WTC11 (cell line): ENCODE data around the gene CCBE1. TPM values are rescaled to one million over a fixed set of nuclear protein-coding genes. Genes with fewer than 3 reads are reported as not detected.

Source experiments
- ATAC-seq: fragments of 200-7000 bp; cut with Tn5 transposase; 2 replicates; pipeline ENCODE4 v1.10.0; 2021; ENCODE audit warnings: mild to moderate bottlenecking, moderate library complexity
- CTCF ChIA-PET: fragments of 300-600 bp; sonication (Branson Sonifier 250); formaldehyde crosslinking; loops from one replicate; lab custom pipeline; 2021; ENCODE audit warnings: antibody characterized with exemption; lab: Charles Lee
- POLR2A ChIA-PET: fragments of 350-600 bp; sonication (Branson Sonifier 250); formaldehyde crosslinking; loops from one replicate; lab custom pipeline; 2021; ENCODE audit warnings: antibody characterized with exemption; lab: Charles Lee
- DNase-seq: peaks from one replicate; pipeline ENCODE4 v3.0.0; 2021; ENCODE audit warnings: low spot score
- H3K27ac Mint-ChIP-seq: 2 replicates; pipeline ENCODE4 v1.8.0; 2021; ENCODE audit warnings: mixed read lengths
- H3K27me3 Mint-ChIP-seq: 2 replicates; pipeline ENCODE4 v1.8.0; 2021; ENCODE audit warnings: low read depth, mild to moderate bottlenecking, moderate library complexity, mixed read lengths
- H3K36me3 Mint-ChIP-seq: 2 replicates; pipeline ENCODE4 v1.8.0; 2021; ENCODE audit warnings: mixed read lengths
- H3K4me1 Mint-ChIP-seq: 2 replicates; pipeline ENCODE4 v1.8.0; 2022; ENCODE audit warnings: mixed read lengths
- H3K4me3 Mint-ChIP-seq: 2 replicates; pipeline ENCODE4 v1.8.0; 2021; ENCODE audit warnings: mild to moderate bottlenecking, moderate library complexity, mixed read lengths
- H3K9me3 Mint-ChIP-seq: 2 replicates; pipeline ENCODE4 v1.8.0; 2021; ENCODE audit warnings: mixed read lengths
- ARID4B ChIP-seq: sonication (generic); formaldehyde crosslinking; IDR thresholded peaks from 2 replicates; pipeline ENCODE4 v1.8.0; 2023; ENCODE audit warnings: missing genetic modification reagents, mild to moderate bottlenecking, borderline replicate concordance
- ATF2 ChIP-seq: sonication (generic); formaldehyde crosslinking; IDR thresholded peaks from 2 replicates; pipeline ENCODE4 v1.8.1; 2022; ENCODE audit warnings: low read depth, missing genetic modification reagents, borderline replicate concordance
- CBFB ChIP-seq: sonication (generic); formaldehyde crosslinking; IDR thresholded peaks from 2 replicates; pipeline ENCODE4 v1.8.1; 2022; ENCODE audit warnings: mild to moderate bottlenecking, low read depth, missing genetic modification reagents
- CREM ChIP-seq: sonication (generic); formaldehyde crosslinking; IDR thresholded peaks from 2 replicates; pipeline ENCODE4 v1.8.1; 2022; ENCODE audit warnings: mild to moderate bottlenecking, missing genetic modification reagents, moderate library complexity
- CTCF ChIP-seq: fragments of 200-600 bp; IDR thresholded peaks from 2 replicates; pipeline ENCODE4 v1.8.0; 2022; ENCODE audit warnings: antibody characterized with exemption
- NFYB ChIP-seq: sonication (generic); formaldehyde crosslinking; conservative IDR thresholded peaks from 2 replicates; pipeline ENCODE4 v1.8.0; 2022; ENCODE audit warnings: low read depth, missing genetic modification reagents
- NR3C1 ChIP-seq: sonication (generic); formaldehyde crosslinking; conservative IDR thresholded peaks from 2 replicates; pipeline ENCODE4 v1.8.1; 2023; ENCODE audit warnings: low read depth, mild to moderate bottlenecking, missing genetic modification reagents
- PREB ChIP-seq: sonication (generic); formaldehyde crosslinking; IDR thresholded peaks from 2 replicates; pipeline ENCODE4 v1.8.1; 2022; ENCODE audit warnings: mild to moderate bottlenecking, missing genetic modification reagents, moderate library complexity, borderline replicate concordance
- SOX15 ChIP-seq: fragments of 250-450 bp; sonication (Bioruptor Pico); IDR thresholded peaks from 2 replicates; pipeline ENCODE4 v1.9.0; 2021; ENCODE audit warnings: mild to moderate bottlenecking
- ZNF219 ChIP-seq: sonication (generic); formaldehyde crosslinking; IDR thresholded peaks from 2 replicates; pipeline ENCODE4 v1.8.0; 2023; ENCODE audit warnings: missing genetic modification reagents, mild to moderate bottlenecking, borderline replicate concordance
- ZNF263 ChIP-seq: sonication (generic); formaldehyde crosslinking; IDR thresholded peaks from 2 replicates; pipeline ENCODE4 v1.8.1; 2022; ENCODE audit warnings: low read depth, mild to moderate bottlenecking, moderate library complexity, missing genetic modification reagents
- total RNA-seq: library from RNA; stranded (reverse); gene quantifications from 3 replicates; pipeline ENCODE4 v1.2.3, GENCODE V29; 2021
- TF ChIP-seq, protein P1 (sequence below): fragments of 250-450 bp; sonication (Bioruptor Pico); IDR thresholded peaks from 2 replicates; pipeline ENCODE4 v2.1.2; 2022; ENCODE audit warnings: mild to moderate bottlenecking, moderate library complexity
- TF ChIP-seq, protein P2 (sequence below): sonication (generic); formaldehyde crosslinking; IDR thresholded peaks from 2 replicates; pipeline ENCODE4 v1.8.1; 2022; ENCODE audit warnings: low read depth, mild to moderate bottlenecking, moderate library complexity, missing genetic modification reagents, borderline replicate concordance
- TF ChIP-seq, protein P3 (sequence below): sonication (generic); formaldehyde crosslinking; IDR thresholded peaks from 2 replicates; pipeline ENCODE4 v1.8.1; 2022; ENCODE audit warnings: missing genetic modification reagents, borderline replicate concordance
- TF ChIP-seq, protein P4 (sequence below): fragments of 250-450 bp; sonication (Bioruptor Pico); conservative IDR thresholded peaks from 2 replicates; pipeline ENCODE4 v1.9.0; 2021; ENCODE audit warnings: mild to moderate bottlenecking
- TF ChIP-seq, protein P5 (sequence below): fragments of 250-450 bp; sonication (Bioruptor Pico); IDR thresholded peaks from 2 replicates; pipeline ENCODE4 v1.9.0; 2021; ENCODE audit warnings: mild to moderate bottlenecking, borderline replicate concordance

CCBE1 gene
- total RNA-seq, 1 experiment from 2014 or later = 9.7 TPM

DNA sequence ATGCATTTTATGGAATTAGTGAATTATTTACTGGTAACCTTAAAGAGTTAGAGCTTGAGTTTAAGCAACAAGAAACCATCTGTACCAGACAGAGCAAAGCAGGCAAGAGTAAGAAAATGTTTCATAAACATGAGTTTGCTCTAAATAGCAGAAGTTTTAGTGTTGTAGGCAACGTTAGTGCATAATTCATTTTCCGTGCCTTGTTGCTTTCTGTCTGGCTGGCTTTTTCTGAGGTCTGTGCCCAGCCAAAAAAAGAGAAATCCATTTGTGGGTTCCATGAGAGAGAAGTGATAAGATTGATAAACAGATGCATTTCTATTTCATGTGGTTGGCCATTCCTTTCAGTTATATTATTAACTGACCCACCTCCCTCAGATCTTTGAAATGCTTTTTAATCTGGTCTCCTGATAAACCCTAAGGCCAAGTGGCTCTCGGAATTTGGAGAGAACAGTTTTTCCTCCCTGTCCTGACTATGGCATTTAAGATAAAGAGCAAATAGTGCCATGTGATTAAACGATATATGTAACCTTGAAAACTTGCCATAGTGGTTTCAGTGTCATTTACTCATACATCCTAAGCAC is 198.6 kb downstream of the CCBE1 start:
- CTCF ChIA-PET = no interaction called here
- POLR2A ChIA-PET = no interaction called here
- H3K9me3 Mint-ChIP-seq = peaks cover 21% of the 10 kb centered on the region
- no peak overlapping the region for H3K4me3 Mint-ChIP-seq
- ATAC-seq (no peak), DNase-seq (no peak)
- H3K36me3 Mint-ChIP-seq = peaks cover 14% of the 10 kb centered on the region
- peaks cover 12% of the 10 kb centered on the region for H3K4me1 Mint-ChIP-seq
- H3K27ac Mint-ChIP-seq = no peak overlapping the region
- H3K27me3 Mint-ChIP-seq = no peaks in the 10 kb centered on the region
- TF ChIP-seq CTCF (no peak), ZNF263 (CRISPR knock-in tag) (no peak), ZNF219 (CRISPR knock-in tag) (no peak), SOX15 (CRISPR knock-in tag) (no peak), ARID4B (no peak), NR3C1 (CRISPR knock-in tag) (no peak), CBFB (no peak), CREM (CRISPR knock-in tag) (no peak), ATF2 (CRISPR knock-in tag) (no peak), PREB (CRISPR knock-in tag) (no peak), NFYB (CRISPR knock-in tag) (no peak)
- TF ChIP-seq, protein P1, sequence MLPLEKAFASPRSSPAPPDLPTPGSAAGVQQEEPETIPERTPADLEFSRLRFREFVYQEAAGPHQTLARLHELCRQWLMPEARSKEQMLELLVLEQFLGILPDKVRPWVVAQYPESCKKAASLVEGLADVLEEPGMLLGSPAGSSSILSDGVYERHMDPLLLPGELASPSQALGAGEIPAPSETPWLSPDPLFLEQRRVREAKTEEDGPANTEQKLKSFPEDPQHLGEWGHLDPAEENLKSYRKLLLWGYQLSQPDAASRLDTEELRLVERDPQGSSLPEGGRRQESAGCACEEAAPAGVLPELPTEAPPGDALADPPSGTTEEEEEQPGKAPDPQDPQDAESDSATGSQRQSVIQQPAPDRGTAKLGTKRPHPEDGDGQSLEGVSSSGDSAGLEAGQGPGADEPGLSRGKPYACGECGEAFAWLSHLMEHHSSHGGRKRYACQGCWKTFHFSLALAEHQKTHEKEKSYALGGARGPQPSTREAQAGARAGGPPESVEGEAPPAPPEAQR = no peak
- TF ChIP-seq, protein P2, sequence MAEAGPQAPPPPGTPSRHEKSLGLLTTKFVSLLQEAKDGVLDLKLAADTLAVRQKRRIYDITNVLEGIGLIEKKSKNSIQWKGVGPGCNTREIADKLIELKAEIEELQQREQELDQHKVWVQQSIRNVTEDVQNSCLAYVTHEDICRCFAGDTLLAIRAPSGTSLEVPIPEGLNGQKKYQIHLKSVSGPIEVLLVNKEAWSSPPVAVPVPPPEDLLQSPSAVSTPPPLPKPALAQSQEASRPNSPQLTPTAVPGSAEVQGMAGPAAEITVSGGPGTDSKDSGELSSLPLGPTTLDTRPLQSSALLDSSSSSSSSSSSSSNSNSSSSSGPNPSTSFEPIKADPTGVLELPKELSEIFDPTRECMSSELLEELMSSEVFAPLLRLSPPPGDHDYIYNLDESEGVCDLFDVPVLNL (CRISPR knock-in tag) = no peak
- TF ChIP-seq, protein P3, sequence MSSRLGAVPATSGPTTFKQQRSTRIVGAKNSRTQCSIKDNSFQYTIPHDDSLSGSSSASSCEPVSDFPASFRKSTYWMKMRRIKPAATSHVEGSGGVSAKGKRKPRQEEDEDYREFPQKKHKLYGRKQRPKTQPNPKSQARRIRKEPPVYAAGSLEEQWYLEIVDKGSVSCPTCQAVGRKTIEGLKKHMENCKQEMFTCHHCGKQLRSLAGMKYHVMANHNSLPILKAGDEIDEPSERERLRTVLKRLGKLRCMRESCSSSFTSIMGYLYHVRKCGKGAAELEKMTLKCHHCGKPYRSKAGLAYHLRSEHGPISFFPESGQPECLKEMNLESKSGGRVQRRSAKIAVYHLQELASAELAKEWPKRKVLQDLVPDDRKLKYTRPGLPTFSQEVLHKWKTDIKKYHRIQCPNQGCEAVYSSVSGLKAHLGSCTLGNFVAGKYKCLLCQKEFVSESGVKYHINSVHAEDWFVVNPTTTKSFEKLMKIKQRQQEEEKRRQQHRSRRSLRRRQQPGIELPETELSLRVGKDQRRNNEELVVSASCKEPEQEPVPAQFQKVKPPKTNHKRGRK (CRISPR knock-in tag) = no peak
- TF ChIP-seq, protein P4, sequence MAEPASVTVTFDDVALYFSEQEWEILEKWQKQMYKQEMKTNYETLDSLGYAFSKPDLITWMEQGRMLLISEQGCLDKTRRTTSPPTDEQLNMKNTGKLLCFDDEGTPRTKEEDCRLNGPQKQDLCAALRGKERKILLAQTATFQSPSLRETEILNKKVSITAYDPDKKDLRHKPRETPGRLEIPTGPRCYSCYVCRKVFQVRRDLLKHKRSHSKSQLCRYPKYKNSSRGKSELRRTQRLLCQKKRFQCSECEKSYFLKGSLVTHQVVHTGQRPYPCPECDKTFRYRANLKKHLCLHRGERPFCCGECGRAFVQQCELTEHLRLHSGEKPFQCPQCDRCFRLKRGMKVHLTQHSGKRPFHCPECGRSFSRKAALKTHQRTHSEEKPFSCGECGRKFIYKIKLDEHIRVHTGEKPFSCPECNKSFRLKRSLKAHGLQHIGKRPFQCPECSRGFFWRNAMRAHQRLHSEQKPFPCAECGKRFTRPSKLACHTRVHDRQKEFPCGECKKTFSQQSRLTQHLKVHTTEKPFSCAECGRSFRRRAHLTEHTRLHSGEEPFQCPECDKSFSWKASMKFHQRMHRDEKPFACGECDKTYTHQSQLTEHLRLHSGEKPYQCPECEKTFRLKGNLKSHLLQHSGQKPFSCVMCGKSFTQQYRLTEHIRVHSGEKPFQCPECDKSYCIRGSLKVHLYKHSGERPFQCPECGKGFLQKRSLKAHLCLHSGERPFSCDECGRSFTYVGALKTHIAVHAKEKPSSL (CRISPR knock-in tag) = no peak
- TF ChIP-seq, protein P5, sequence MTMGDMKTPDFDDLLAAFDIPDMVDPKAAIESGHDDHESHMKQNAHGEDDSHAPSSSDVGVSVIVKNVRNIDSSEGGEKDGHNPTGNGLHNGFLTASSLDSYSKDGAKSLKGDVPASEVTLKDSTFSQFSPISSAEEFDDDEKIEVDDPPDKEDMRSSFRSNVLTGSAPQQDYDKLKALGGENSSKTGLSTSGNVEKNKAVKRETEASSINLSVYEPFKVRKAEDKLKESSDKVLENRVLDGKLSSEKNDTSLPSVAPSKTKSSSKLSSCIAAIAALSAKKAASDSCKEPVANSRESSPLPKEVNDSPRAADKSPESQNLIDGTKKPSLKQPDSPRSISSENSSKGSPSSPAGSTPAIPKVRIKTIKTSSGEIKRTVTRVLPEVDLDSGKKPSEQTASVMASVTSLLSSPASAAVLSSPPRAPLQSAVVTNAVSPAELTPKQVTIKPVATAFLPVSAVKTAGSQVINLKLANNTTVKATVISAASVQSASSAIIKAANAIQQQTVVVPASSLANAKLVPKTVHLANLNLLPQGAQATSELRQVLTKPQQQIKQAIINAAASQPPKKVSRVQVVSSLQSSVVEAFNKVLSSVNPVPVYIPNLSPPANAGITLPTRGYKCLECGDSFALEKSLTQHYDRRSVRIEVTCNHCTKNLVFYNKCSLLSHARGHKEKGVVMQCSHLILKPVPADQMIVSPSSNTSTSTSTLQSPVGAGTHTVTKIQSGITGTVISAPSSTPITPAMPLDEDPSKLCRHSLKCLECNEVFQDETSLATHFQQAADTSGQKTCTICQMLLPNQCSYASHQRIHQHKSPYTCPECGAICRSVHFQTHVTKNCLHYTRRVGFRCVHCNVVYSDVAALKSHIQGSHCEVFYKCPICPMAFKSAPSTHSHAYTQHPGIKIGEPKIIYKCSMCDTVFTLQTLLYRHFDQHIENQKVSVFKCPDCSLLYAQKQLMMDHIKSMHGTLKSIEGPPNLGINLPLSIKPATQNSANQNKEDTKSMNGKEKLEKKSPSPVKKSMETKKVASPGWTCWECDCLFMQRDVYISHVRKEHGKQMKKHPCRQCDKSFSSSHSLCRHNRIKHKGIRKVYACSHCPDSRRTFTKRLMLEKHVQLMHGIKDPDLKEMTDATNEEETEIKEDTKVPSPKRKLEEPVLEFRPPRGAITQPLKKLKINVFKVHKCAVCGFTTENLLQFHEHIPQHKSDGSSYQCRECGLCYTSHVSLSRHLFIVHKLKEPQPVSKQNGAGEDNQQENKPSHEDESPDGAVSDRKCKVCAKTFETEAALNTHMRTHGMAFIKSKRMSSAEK (CRISPR knock-in tag) = no peak
